ENCODE measurements around the gene TKFC. TPM values are rescaled to one million over a fixed set of nuclear protein-coding genes. Genes with fewer than 3 reads are reported as not detected.
"Not testable (repeated sequence)": the region's sequence is repeated elsewhere in the genome, so short reads cannot be mapped to it uniquely, and the experiment has no call there.

The TKFC gene
- total RNA-seq, 1 donor from 2014 or later, result 75.8 TPM

DNA sequence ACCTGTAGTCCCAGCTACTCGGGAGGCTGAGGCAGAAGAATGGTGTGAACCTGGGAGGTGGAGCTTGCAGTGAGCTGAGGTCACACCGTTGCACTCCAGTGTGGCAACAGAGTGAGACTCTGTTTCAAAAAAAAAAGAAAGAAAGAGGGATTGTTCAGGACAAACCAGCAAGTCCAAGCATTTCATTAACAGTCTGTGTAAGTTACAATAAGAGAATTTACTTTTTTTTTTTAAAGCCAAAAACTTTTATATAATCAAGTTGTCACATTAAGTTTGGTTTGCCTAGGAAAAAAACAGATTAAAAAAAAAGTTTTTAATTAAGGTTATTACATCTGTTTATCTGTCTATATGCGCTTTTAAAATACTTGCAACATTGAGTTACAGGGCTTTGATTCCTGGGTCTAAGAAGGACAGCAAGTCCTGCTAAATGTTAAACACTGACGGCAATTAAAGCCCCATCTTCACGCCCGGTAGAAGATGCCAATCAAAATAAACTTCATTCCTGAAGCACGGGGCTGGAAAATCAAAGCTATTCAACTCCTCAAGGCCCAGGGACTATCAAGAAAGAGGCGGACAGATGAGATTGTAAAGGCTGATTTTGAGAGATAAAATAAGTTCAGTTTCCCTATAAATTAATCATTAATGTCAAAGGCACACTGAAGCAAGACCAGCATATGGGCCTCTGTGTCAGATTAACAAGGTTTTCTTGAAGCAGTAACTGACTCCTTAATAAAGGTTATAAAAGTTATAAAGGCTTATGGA lies 39.8 kb downstream of the TKFC start:
- H3K4me1 Mint-ChIP-seq, result peaks cover 6% of the 10 kb centered on the region
- no peaks in the 10 kb centered on the region for H3K27me3 Mint-ChIP-seq (ENCODE audit: low read depth)
- H3K27ac Mint-ChIP-seq, result no peak overlapping the region
- H3K36me3 Mint-ChIP-seq, result peaks cover 62% of the 10 kb centered on the region
- TF ChIP-seq, protein P1, sequence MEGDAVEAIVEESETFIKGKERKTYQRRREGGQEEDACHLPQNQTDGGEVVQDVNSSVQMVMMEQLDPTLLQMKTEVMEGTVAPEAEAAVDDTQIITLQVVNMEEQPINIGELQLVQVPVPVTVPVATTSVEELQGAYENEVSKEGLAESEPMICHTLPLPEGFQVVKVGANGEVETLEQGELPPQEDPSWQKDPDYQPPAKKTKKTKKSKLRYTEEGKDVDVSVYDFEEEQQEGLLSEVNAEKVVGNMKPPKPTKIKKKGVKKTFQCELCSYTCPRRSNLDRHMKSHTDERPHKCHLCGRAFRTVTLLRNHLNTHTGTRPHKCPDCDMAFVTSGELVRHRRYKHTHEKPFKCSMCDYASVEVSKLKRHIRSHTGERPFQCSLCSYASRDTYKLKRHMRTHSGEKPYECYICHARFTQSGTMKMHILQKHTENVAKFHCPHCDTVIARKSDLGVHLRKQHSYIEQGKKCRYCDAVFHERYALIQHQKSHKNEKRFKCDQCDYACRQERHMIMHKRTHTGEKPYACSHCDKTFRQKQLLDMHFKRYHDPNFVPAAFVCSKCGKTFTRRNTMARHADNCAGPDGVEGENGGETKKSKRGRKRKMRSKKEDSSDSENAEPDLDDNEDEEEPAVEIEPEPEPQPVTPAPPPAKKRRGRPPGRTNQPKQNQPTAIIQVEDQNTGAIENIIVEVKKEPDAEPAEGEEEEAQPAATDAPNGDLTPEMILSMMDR (IDR thresholded peaks at IDR 0.05; ENCODE audit: unreplicated experiment), result no peak
- no peak overlapping the region for H3K4me3 Mint-ChIP-seq
- H3K9me3 Mint-ChIP-seq, result peaks cover 6% of the 10 kb centered on the region
- DNase-seq (ENCODE audit: low spot score in 2 of 2, unreplicated experiment in 2 of 2), result no peak

DNA sequence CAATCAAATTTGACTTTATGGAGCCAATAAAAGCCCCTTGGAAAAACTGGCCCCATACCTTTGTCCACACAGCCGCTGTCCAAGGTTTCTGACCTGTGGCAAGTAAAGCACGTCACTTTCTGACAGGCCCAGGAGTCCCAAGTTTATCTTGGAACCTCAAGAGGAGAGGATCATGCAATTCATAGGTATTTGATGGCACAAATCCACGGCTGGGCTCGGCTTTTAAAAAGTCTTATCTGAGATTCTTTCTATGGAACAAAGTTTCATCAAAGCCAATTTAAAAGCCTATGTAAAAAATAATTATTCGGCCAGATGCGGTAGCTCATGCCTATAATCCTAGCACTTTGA lies 42.7 kb downstream of the TKFC start:
- DNase-seq (ENCODE audit: low spot score in 2 of 2, unreplicated experiment in 2 of 2), result no peak
- no peak overlapping the region for H3K4me3 Mint-ChIP-seq
- H3K27me3 Mint-ChIP-seq (ENCODE audit: low read depth), result no peaks in the 10 kb centered on the region
- peaks cover 40% of the 10 kb centered on the region for H3K36me3 Mint-ChIP-seq
- H3K4me1 Mint-ChIP-seq, result peaks cover 6% of the 10 kb centered on the region
- H3K27ac Mint-ChIP-seq, result no peak overlapping the region
- peaks cover 6% of the 10 kb centered on the region for H3K9me3 Mint-ChIP-seq
- TF ChIP-seq, protein P1 (IDR thresholded peaks at IDR 0.05; ENCODE audit: unreplicated experiment), result no peak

GRCh38 chr11:61377461-61378160 lies 44.6 kb downstream of the TKFC start:
- Mint-ChIP-seq H3K27ac (no peak overlapping the region), H3K4me3 (no peak overlapping the region), H3K27me3 (ENCODE audit: low read depth) (no peaks in the 10 kb centered on the region), H3K36me3 (peaks cover 27% of the 10 kb centered on the region), H3K9me3 (peaks cover 6% of the 10 kb centered on the region), H3K4me1 (peaks cover 6% of the 10 kb centered on the region)
- no peak for DNase-seq (ENCODE audit: low spot score in 2 of 2, unreplicated experiment in 2 of 2)
- TF ChIP-seq, protein P1 (IDR thresholded peaks at IDR 0.05; ENCODE audit: unreplicated experiment), result no peak

DNA sequence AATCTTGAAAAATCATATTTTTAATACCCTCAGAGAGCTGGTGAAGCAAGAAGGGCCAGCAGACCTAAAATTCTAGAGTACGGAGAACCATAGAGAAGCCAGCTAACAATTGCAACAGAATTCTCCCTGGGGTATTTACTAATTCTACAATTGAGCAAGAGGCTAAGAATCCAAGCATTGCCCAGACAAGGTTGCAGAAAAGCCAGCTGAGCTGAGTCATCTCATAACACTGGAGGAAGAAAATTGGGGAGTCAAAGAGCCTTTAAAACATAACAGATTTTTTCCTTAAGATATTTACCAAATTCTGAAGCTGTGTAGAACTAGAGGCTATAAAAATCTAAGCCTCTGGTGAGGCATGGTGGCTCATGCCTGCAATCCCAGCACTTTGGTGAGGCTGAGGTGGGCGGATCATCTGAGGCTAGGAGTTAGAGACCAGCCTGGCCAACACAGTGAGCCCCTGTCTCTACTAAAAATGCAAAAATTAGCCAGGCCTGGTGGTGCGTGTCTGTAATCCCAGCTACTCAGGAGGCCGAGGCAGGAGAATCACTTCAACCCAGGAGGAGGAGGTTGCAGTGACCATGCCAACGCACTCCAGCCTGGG lies 45.8 kb downstream of the TKFC start:
- H3K4me3 Mint-ChIP-seq, result no peak overlapping the region
- no peak for DNase-seq (ENCODE audit: low spot score in 2 of 2, unreplicated experiment in 2 of 2)
- H3K27ac Mint-ChIP-seq, result no peak overlapping the region
- peaks cover 22% of the 10 kb centered on the region for H3K36me3 Mint-ChIP-seq
- TF ChIP-seq, protein P1 (IDR thresholded peaks at IDR 0.05; ENCODE audit: unreplicated experiment), result no peak
- H3K27me3 Mint-ChIP-seq (ENCODE audit: low read depth), result no peaks in the 10 kb centered on the region
- peaks cover 3% of the 10 kb centered on the region for H3K9me3 Mint-ChIP-seq
- peaks cover 6% of the 10 kb centered on the region for H3K4me1 Mint-ChIP-seq

GRCh38 chr11:61380884-61381283 lies 47.9 kb downstream of the TKFC start:
- DNase-seq (ENCODE audit: low spot score in 2 of 2, unreplicated experiment in 2 of 2), result no peak
- Mint-ChIP-seq H3K36me3 (peaks cover 12% of the 10 kb centered on the region), H3K27ac (no peak overlapping the region), H3K9me3 (no peaks in the 10 kb centered on the region), H3K4me3 (no peak overlapping the region), H3K27me3 (ENCODE audit: low read depth) (no peaks in the 10 kb centered on the region), H3K4me1 (peaks cover 6% of the 10 kb centered on the region)
- TF ChIP-seq, protein P1 (IDR thresholded peaks at IDR 0.05; ENCODE audit: unreplicated experiment), result no peak

DNA sequence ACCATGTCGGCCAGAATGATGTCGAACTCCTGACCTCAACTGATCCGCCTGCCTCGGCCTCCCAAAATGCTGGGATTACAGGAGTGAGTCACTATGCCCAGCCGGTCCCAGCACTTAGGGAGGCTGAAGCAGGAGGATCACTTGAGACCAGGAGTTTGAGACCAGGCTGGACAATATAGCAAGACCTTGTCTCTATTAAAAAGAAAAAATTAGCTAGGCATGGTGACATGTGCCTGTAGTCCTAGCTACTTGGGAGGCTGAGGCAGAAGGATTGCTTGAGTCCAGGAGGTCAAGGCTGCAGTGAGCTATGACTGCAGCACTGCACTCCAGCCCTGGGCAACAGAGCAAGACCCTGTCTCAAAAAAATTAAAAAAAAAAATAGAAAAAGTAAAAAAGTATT lies 50.8 kb downstream of the TKFC start:
- not testable (repeated sequence) for H3K36me3 Mint-ChIP-seq; DNase-seq (ENCODE audit: low spot score in 2 of 2, unreplicated experiment in 2 of 2); H3K4me3 Mint-ChIP-seq; H3K27ac Mint-ChIP-seq; H3K27me3 Mint-ChIP-seq (ENCODE audit: low read depth); H3K4me1 Mint-ChIP-seq; H3K9me3 Mint-ChIP-seq

Data from mesothelial cell of epicardium (in vitro differentiated cells).